Omental fat pad (tissue), 4 donors: ENCODE measurements around the gene TJAP1. TPM values are rescaled to one million over a fixed set of nuclear protein-coding genes. Genes with fewer than 3 reads are reported as not detected.

ENCODE experiments used
- ATAC-seq: fragments of 150-250 bp; one replicate; pipeline ENCODE4 v1.9.1; 2016; ENCODE audit warnings: mild to moderate bottlenecking, moderate library complexity; ENCODE audit not compliant: low FRiP score
- DNase-seq: peaks from one replicate; pipeline ENCODE4 v3.0.0-alpha.2; 2019; ENCODE audit warnings: low spot score
- CTCF ChIP-seq, 3 donors: fragments of 450-650 bp; IDR thresholded peaks; one replicate each; pipeline ENCODE4 v1.5.1; 2016 to 2017; ENCODE audit warnings: antibody characterized with exemption in 3 of 3, mild to moderate bottlenecking in 3 of 3, moderate library complexity in 2 of 3
- total RNA-seq, 4 donors: library from RNA; depleted of rRNA; stranded (reverse); fragments of >200 nt; gene quantifications; one replicate each; pipeline ENCODE4 v1.1.0, GENCODE V29; 2016

Gene TJAP1
- total RNA-seq, 4 donors from 2014 or later, result 12.6 to 23.5 (median 15.7) TPM

- no peak for TF ChIP-seq CTCF (IDR thresholded peaks at IDR 0.05)
- ATAC-seq (no peak), DNase-seq (no peak)
Observed at GRCh38 chr6:43478008-43478372, 620 bp downstream of the TJAP1 start.

DNA sequence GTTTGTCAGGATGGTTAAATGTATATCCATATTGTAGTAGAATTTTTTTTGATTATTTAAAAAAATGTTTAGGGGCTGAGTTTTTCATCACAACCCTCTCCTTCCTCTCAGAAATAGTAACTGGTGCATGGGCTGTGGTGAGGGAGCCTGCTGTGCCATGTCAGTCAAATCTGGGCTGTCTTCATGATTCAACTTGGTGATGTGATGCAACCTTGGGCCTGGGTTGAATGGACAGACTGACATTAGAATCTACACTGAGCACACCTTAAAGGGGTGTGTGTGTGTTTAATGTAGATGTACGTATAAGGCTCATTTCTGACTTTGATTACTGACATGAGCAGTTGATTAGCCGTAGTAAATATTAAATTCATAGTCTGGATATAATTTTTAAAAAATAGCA is 3.7 kb downstream of the TJAP1 start:
- DNase-seq, result no peak
- TF ChIP-seq CTCF (IDR thresholded peaks at IDR 0.05), result no peak
- no peak for ATAC-seq

GRCh38 chr6:43481591-43482236 is 4.3 kb downstream of the TJAP1 start:
- ATAC-seq, result no peak
- no peak for DNase-seq
- no peak for TF ChIP-seq CTCF (IDR thresholded peaks at IDR 0.05)

DNA sequence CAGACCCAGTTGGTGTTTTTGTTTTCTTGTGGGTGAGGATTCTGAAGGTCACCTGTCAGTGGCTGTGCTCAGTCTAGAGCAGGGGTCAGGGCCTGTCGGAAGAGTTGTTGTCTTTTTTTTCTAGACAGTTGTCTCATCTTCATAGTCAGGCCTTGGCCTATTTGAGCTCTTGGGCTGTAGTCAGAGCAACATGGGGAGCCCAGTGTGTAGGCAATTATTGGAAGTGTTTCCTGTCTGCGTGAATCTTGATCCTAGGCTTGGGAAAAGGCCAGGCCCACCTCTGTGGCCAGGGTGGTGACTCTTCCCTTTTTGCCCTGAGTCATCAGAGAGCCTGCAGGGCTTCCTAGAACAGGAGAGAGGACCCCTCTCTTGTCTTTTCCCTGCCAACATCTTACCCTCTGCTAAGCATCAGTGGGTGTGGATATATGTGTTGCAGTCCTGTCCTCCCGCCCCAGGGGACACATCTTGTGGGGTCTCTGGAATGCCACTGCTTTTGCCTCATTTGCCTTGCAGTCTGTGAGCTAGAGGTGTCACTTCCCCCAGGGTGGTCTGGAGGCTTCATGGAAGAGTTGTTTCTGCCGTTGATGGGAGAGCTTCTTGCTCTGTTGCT is 11.4 kb downstream of the TJAP1 start:
- no peak for TF ChIP-seq CTCF (IDR thresholded peaks at IDR 0.05)
- DNase-seq (no peak), ATAC-seq (no peak)

DNA sequence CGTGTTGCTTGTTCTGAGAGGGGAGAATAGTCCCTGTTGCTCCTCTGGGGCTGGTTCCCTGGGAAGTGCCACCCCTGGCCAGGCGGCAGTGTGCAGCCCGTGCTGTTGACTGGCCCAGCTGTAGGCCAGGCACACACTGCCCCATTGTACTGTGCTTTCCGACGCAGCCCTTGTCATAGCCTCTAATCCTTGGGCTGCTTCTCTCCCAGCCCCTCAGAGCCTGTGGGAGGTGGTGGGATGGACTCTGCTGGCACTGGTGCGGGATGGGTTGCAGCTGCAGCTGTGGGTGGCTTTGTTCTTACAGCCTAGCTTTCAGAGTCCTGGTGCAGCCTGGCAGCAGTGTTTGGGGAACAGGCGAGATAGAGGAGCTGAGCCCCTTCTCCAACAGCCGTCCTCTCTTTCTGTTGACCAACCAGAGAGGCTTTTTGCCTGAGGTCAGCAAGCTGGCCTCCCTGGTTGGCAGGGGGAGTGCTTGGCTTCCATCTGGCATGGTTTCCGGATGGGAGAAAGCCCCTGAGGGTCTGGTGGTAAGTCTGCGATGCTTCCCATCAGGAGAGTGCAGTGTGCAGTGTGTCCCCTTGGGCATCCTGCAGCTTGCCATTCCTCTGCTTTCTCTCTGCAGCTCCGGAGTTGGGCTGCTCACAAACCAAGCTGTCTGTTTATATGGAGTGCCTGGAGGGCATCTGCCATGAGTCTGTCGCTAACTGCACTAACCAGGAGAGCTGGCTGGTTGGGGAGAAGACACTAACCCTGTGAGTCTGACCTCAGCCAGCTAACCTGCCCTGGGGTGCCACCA is 12.1 kb downstream of the TJAP1 start:
- TF ChIP-seq CTCF (IDR thresholded peaks at IDR 0.05), result no peak
- ATAC-seq (no peak), DNase-seq (no peak)

DNA sequence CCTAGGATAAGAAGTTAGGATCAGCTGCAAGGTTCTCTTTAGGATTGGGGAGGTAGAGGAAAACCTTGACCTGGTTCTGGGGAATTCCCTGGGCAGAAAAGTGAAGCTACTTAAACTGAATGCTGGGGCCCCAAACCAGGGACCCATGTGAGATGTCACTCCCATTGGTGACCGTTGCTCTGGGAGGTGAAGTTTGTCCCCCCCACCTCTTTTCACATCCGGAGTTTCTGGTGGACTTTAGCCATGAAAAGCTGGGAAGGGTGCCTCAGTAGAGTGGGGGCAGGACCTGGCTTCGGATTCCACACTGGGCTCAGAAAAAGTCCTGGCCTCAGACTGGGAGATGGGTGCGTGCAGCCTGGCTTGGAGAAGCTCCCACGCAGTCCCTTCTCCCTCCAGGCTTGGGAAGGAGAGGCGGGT is 13.2 kb downstream of the TJAP1 start:
- DNase-seq (no peak), ATAC-seq (no peak)
- no peak for TF ChIP-seq CTCF (IDR thresholded peaks at IDR 0.05)
